ENCODE data around the gene MAN2B2. TPM values are rescaled to one million over a fixed set of nuclear protein-coding genes. Genes with fewer than 3 reads are reported as not detected.

Gene MAN2B2
- total and polyA plus RNA-seq, 9 of the 15 experiments (the other 6 are each of a cell fraction or from before 2014, with no cell fraction given) = 0.21 to 8.8 (median 3.7) TPM

DNA sequence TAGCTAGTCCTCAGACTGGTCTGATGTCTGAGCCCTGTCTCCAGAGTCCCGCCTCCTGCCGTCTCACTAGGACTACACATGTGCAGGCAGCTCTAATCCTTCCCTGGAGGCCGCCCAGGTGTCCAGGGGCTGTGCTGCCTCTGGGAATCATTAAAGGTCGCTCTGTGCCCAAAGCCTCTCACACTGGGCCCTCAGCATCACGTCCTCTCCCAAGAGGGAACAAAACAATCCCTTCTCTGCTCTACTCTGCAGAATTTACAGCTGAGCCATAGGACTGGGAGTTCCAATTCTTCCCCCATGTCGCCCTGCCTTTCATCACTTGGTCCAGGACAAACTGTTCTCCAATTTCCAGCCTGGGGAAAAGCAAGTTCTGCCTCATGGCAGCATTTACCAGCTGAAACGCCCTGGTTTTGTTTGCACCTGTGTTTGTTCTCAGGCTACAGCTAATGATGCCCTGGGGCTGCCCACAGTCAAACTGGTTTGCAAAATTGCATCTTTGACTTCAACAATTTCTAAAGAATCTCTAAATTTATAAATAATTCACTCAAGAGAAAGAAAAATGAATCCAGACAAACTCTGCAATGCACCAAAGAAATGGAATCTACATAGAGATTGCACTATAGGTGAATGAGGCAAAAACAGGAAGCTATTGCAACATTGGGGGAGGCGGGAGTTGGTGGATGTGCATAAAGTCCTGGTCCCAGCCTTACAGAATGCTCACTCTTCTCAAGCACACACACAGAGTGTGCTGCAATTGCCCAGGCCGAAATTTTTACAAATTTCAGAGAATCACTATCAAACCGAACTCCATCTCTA lies 58.3 kb downstream of the MAN2B2 start (continued):
- TF ChIP-seq, protein P1, sequence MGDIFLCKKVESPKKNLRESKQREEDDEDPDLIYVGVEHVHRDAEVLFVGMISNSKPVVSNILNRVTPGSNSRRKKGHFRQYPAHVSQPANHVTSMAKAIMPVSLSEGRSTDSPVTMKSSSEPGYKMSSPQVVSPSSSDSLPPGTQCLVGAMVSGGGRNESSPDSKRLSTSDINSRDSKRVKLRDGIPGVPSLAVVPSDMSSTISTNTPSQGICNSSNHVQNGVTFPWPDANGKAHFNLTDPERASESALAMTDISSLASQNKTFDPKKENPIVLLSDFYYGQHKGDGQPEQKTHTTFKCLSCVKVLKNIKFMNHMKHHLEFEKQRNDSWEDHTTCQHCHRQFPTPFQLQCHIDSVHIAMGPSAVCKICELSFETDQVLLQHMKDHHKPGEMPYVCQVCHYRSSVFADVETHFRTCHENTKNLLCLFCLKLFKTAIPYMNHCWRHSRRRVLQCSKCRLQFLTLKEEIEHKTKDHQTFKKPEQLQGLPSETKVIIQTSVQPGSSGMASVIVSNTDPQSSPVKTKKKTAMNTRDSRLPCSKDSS (IDR thresholded peaks at IDR 0.05; ENCODE audit: low read depth, partially characterized antibody) = no peak
- TF ChIP-seq PYGO2 (tag; IDR thresholded peaks at IDR 0.05) (no peak), POLR2B (IDR thresholded peaks at IDR 0.05; ENCODE audit: low read depth, partially characterized antibody) (no peak), GATAD2B (IDR thresholded peaks at IDR 0.05; ENCODE audit: borderline replicate concordance) (no peak), GTF2F1 (IDR thresholded peaks at IDR 0.05; ENCODE audit: low read depth, low read length) (no peak), ERF (CRISPR knock-in tag; IDR thresholded peaks at IDR 0.05) (no peak), BHLHE40 (IDR thresholded peaks at IDR 0.05; ENCODE audit: low read length) (no peak), GTF2A2 (tag; IDR thresholded peaks at IDR 0.05) (no peak), ETV1 (tag; conservative IDR thresholded peaks at IDR 0.05; ENCODE audit: low read depth) (peak; percentile 83), ZFP30 (CRISPR knock-in tag; IDR thresholded peaks at IDR 0.05; ENCODE audit: borderline replicate concordance) (no peak), ZNF3 (CRISPR knock-in tag; IDR thresholded peaks at IDR 0.05) (no peak), TCF3 (CRISPR knock-in tag; IDR thresholded peaks at IDR 0.05) (no peak)
- TF ChIP-seq, protein P2, sequence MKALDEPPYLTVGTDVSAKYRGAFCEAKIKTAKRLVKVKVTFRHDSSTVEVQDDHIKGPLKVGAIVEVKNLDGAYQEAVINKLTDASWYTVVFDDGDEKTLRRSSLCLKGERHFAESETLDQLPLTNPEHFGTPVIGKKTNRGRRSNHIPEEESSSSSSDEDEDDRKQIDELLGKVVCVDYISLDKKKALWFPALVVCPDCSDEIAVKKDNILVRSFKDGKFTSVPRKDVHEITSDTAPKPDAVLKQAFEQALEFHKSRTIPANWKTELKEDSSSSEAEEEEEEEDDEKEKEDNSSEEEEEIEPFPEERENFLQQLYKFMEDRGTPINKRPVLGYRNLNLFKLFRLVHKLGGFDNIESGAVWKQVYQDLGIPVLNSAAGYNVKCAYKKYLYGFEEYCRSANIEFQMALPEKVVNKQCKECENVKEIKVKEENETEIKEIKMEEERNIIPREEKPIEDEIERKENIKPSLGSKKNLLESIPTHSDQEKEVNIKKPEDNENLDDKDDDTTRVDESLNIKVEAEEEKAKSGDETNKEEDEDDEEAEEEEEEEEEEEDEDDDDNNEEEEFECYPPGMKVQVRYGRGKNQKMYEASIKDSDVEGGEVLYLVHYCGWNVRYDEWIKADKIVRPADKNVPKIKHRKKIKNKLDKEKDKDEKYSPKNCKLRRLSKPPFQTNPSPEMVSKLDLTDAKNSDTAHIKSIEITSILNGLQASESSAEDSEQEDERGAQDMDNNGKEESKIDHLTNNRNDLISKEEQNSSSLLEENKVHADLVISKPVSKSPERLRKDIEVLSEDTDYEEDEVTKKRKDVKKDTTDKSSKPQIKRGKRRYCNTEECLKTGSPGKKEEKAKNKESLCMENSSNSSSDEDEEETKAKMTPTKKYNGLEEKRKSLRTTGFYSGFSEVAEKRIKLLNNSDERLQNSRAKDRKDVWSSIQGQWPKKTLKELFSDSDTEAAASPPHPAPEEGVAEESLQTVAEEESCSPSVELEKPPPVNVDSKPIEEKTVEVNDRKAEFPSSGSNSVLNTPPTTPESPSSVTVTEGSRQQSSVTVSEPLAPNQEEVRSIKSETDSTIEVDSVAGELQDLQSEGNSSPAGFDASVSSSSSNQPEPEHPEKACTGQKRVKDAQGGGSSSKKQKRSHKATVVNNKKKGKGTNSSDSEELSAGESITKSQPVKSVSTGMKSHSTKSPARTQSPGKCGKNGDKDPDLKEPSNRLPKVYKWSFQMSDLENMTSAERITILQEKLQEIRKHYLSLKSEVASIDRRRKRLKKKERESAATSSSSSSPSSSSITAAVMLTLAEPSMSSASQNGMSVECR (CRISPR knock-in tag; IDR thresholded peaks at IDR 0.05) = no peak
- TF ChIP-seq, protein P3, sequence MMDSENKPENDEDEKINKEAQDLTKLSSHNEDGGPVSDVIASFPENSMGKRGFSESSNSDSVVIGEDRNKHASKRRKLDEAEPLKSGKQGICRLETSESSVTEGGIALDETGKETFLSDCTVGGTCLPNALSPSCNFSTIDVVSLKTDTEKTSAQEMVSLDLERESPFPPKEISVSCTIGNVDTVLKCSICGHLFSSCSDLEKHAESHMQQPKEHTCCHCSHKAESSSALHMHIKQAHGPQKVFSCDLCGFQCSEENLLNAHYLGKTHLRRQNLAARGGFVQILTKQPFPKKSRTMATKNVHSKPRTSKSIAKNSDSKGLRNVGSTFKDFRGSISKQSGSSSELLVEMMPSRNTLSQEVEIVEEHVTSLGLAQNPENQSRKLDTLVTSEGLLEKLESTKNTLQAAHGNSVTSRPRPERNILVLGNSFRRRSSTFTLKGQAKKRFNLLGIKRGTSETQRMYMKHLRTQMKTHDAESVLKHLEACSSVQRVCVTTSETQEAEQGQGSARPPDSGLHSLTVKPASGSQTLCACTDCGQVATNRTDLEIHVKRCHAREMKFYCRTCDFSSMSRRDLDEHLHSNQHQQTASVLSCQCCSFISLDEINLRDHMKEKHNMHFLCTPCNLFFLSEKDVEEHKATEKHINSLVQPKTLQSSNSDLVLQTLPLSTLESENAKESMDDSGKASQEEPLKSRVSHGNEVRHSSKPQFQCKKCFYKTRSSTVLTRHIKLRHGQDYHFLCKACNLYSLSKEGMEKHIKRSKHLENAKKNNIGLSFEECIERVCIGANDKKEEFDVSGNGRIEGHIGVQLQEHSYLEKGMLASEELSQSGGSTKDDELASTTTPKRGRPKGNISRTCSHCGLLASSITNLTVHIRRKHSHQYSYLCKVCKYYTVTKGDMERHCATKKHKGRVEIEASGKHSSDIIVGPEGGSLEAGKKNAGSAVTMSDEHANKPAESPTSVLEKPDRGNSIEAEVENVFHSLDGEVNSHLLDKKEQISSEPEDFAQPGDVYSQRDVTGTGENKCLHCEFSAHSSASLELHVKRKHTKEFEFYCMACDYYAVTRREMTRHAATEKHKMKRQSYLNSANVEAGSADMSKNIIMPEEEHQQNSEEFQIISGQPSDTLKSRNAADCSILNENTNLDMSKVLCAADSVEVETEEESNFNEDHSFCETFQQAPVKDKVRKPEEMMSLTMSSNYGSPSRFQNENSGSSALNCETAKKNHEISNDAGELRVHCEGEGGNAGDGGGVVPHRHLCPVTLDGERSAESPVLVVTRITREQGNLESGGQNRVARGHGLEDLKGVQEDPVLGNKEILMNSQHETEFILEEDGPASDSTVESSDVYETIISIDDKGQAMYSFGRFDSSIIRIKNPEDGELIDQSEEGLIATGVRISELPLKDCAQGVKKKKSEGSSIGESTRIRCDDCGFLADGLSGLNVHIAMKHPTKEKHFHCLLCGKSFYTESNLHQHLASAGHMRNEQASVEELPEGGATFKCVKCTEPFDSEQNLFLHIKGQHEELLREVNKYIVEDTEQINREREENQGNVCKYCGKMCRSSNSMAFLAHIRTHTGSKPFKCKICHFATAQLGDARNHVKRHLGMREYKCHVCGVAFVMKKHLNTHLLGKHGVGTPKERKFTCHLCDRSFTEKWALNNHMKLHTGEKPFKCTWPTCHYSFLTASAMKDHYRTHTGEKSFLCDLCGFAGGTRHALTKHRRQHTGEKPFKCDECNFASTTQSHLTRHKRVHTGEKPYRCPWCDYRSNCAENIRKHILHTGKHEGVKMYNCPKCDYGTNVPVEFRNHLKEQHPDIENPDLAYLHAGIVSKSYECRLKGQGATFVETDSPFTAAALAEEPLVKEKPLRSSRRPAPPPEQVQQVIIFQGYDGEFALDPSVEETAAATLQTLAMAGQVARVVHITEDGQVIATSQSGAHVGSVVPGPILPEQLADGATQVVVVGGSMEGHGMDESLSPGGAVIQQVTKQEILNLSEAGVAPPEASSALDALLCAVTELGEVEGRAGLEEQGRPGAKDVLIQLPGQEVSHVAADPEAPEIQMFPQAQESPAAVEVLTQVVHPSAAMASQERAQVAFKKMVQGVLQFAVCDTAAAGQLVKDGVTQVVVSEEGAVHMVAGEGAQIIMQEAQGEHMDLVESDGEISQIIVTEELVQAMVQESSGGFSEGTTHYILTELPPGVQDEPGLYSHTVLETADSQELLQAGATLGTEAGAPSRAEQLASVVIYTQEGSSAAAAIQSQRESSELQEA (IDR thresholded peaks at IDR 0.05; ENCODE audit: low read depth) = no peak

Measured in K562 (cell line).